Measurements from ENCODE around the gene CENPW. TPM values are rescaled to one million over a fixed set of nuclear protein-coding genes. Genes with fewer than 3 reads are reported as not detected.
A peak's percentile ranks its signal among the peaks of the same experiment; 100 is the strongest.

CENPW gene
- total and polyA plus RNA-seq, 2 experiments from 2014 or later, result 16.5 to 303 TPM

GRCh38 chr6:126341126-126341525 is 1.2 kb downstream of the CENPW start:
- Histone ChIP-seq H3K79me2 (replicated peaks; ENCODE audit: insufficient read depth) (peaks cover 54% of the 10 kb centered on the region), H2AFZ (no peak overlapping the region), H3K4me2 (peak overlapping the region; percentile 87), H3K4me3 (peak overlapping the region; percentile 77), H3K36me3 (ENCODE audit: insufficient read depth) (no peaks in the 10 kb centered on the region), H3K27me3 (ENCODE audit: insufficient read depth) (no peaks in the 10 kb centered on the region), H3K4me1 (ENCODE audit: insufficient read depth) (peaks cover 32% of the 10 kb centered on the region), H3K27ac (ENCODE audit: low read depth) (no peak overlapping the region), H3K9me2 (ENCODE audit: insufficient read depth) (no peaks in the 10 kb centered on the region), H3F3A (replicated peaks; ENCODE audit: low read depth) (peaks cover 4% of the 10 kb centered on the region; the same call in 1 of the 2 replicates), H4K20me1 (replicated peaks; ENCODE audit: insufficient read depth) (no peaks in the 10 kb centered on the region)
- TF ChIP-seq EZH2 (IDR thresholded peaks at IDR 0.05; ENCODE audit: low read depth, unreplicated experiment), result no peak
- TF ChIP-seq STAT1 (IDR thresholded peaks at IDR 0.05; ENCODE audit: unreplicated experiment), result no peak
- no peak for TF ChIP-seq ZNF331 (CRISPR knock-in tag; IDR thresholded peaks at IDR 0.05; ENCODE audit: low read depth)
- Mint-ChIP-seq H3K4me1 (peaks cover 21% of the 10 kb centered on the region), H3K4me3 (no peak overlapping the region), H3K36me3 (ENCODE audit: low read depth) (no peaks in the 10 kb centered on the region), H3K27me3 (ENCODE audit: insufficient read depth, low read depth, poor library complexity) (no peaks in the 10 kb centered on the region), H3K27ac (no peak overlapping the region), H3K9me3 (no peaks in the 10 kb centered on the region)
- no peak for ATAC-seq
- no peak for DNase-seq (ENCODE audit: low spot score)

DNA sequence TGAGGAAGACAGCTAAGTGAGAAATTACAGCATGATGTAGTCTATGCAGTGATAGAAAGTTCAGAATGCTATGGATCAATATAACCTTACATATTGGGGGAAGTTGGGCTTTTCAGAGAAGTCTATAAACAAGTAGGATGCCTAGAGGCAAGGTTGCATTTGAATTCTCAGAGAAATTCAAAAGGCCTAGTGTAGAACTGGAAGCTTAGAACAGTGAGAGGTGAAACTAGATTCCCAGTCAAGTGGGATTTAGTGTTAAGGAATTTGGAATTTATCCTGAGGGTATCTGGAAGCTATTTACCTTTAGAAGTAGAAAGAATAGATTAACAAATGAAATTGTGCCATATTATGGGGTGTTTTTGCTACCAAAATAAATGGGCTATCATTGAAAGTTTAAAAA is 4.3 kb downstream of the CENPW start:
- Histone ChIP-seq H3K4me1 (ENCODE audit: insufficient read depth) (peaks cover 30% of the 10 kb centered on the region), H3K79me2 (replicated peaks; ENCODE audit: insufficient read depth) (peaks cover 54% of the 10 kb centered on the region), H4K20me1 (replicated peaks; ENCODE audit: insufficient read depth) (no peaks in the 10 kb centered on the region), H3F3A (replicated peaks; ENCODE audit: low read depth) (peaks cover 4% of the 10 kb centered on the region; the same call in 1 of the 2 replicates), H3K36me3 (ENCODE audit: insufficient read depth) (no peaks in the 10 kb centered on the region), H3K27me3 (ENCODE audit: insufficient read depth) (no peaks in the 10 kb centered on the region), H3K4me3 (no peak overlapping the region), H3K9me2 (ENCODE audit: insufficient read depth) (no peaks in the 10 kb centered on the region), H2AFZ (no peak overlapping the region), H3K27ac (ENCODE audit: low read depth) (no peak overlapping the region), H3K4me2 (no peak overlapping the region)
- ATAC-seq (no peak), DNase-seq (ENCODE audit: low spot score) (no peak)
- H3K4me3 Mint-ChIP-seq, result no peak overlapping the region
- no peak overlapping the region for H3K27ac Mint-ChIP-seq
- no peaks in the 10 kb centered on the region for H3K9me3 Mint-ChIP-seq
- H3K36me3 Mint-ChIP-seq (ENCODE audit: low read depth), result no peaks in the 10 kb centered on the region
- no peaks in the 10 kb centered on the region for H3K27me3 Mint-ChIP-seq (ENCODE audit: insufficient read depth, low read depth, poor library complexity)
- peaks cover 21% of the 10 kb centered on the region for H3K4me1 Mint-ChIP-seq
- TF ChIP-seq CREB1 (CRISPR knock-in tag; IDR thresholded peaks at IDR 0.05; ENCODE audit: low read depth) (no peak), JUNB (IDR thresholded peaks at IDR 0.05; ENCODE audit: unreplicated experiment) (no peak), EZH2 (IDR thresholded peaks at IDR 0.05; ENCODE audit: low read depth, unreplicated experiment) (no peak), ZNF114 (CRISPR knock-in tag; IDR thresholded peaks at IDR 0.05) (no peak), STAT1 (IDR thresholded peaks at IDR 0.05; ENCODE audit: unreplicated experiment) (no peak), NANOG (IDR thresholded peaks at IDR 0.05; ENCODE audit: borderline replicate concordance) (no peak), REST (IDR thresholded peaks at IDR 0.05; ENCODE audit: unreplicated experiment) (no peak), POLR2AphosphoS5 (IDR thresholded peaks at IDR 0.05; ENCODE audit: low read depth) (no peak), CTCF (conservative IDR thresholded peaks at IDR 0.05; ENCODE audit: low read depth in 2 of 2) (no peak)
- TF ChIP-seq, protein P1, sequence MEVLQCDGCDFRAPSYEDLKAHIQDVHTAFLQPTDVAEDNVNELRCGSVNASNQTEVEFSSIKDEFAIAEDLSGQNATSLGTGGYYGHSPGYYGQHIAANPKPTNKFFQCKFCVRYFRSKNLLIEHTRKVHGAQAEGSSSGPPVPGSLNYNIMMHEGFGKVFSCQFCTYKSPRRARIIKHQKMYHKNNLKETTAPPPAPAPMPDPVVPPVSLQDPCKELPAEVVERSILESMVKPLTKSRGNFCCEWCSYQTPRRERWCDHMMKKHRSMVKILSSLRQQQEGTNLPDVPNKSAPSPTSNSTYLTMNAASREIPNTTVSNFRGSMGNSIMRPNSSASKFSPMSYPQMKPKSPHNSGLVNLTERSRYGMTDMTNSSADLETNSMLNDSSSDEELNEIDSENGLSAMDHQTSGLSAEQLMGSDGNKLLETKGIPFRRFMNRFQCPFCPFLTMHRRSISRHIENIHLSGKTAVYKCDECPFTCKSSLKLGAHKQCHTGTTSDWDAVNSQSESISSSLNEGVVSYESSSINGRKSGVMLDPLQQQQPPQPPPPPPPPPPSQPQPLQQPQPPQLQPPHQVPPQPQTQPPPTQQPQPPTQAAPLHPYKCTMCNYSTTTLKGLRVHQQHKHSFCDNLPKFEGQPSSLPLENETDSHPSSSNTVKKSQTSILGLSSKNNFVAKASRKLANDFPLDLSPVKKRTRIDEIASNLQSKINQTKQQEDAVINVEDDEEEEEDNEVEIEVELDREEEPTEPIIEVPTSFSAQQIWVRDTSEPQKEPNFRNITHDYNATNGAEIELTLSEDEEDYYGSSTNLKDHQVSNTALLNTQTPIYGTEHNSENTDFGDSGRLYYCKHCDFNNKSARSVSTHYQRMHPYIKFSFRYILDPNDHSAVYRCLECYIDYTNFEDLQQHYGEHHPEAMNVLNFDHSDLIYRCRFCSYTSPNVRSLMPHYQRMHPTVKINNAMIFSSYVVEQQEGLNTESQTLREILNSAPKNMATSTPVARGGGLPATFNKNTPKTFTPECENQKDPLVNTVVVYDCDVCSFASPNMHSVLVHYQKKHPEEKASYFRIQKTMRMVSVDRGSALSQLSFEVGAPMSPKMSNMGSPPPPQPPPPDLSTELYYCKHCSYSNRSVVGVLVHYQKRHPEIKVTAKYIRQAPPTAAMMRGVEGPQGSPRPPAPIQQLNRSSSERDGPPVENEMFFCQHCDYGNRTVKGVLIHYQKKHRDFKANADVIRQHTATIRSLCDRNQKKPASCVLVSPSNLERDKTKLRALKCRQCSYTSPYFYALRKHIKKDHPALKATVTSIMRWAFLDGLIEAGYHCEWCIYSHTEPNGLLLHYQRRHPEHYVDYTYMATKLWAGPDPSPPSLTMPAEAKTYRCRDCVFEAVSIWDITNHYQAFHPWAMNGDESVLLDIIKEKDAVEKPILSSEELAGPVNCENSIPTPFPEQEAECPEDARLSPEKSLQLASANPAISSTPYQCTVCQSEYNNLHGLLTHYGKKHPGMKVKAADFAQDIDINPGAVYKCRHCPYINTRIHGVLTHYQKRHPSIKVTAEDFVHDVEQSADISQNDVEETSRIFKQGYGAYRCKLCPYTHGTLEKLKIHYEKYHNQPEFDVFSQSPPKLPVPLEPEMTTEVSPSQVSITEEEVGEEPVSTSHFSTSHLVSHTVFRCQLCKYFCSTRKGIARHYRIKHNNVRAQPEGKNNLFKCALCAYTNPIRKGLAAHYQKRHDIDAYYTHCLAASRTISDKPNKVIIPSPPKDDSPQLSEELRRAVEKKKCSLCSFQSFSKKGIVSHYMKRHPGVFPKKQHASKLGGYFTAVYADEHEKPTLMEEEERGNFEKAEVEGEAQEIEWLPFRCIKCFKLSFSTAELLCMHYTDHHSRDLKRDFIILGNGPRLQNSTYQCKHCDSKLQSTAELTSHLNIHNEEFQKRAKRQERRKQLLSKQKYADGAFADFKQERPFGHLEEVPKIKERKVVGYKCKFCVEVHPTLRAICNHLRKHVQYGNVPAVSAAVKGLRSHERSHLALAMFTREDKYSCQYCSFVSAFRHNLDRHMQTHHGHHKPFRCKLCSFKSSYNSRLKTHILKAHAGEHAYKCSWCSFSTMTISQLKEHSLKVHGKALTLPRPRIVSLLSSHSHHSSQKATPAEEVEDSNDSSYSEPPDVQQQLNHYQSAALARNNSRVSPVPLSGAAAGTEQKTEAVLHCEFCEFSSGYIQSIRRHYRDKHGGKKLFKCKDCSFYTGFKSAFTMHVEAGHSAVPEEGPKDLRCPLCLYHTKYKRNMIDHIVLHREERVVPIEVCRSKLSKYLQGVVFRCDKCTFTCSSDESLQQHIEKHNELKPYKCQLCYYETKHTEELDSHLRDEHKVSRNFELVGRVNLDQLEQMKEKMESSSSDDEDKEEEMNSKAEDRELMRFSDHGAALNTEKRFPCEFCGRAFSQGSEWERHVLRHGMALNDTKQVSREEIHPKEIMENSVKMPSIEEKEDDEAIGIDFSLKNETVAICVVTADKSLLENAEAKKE (CRISPR knock-in tag; IDR thresholded peaks at IDR 0.05), result no peak
